Measurements from ENCODE around the gene SPATA18. TPM values are rescaled to one million over a fixed set of nuclear protein-coding genes. Genes with fewer than 3 reads are reported as not detected.

Gene SPATA18
- total and polyA plus RNA-seq, 2 of the 13 experiments (the other 11 are each of a cell fraction or from before 2014, with no cell fraction given), result 5.7 to 13.2 TPM

DNA sequence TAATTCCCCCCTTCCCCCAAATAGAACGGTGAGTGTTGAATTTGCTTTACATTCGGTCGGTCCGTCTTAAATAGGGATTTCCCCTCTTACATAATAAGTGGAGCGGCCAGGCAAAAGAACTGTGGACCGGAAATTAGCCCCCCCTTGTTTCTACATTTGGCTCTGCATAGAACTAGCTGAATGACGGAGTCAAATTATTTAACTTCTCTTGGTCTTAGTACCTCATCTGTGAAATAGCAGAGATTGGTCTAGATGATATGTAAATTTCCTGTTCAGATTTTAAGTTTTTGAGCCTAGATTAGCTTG is 1.3 kb downstream of the SPATA18 start (continued):
- TF ChIP-seq HOXA9 (CRISPR knock-in tag; IDR thresholded peaks at IDR 0.05; ENCODE audit: borderline replicate concordance), result no peak
- TF ChIP-seq HOXA5 (CRISPR knock-in tag; IDR thresholded peaks at IDR 0.05), result 0 out of 2 replicates have a peak, but pooled peaks have one; percentile 30
- no peak for TF ChIP-seq HOXA7 (CRISPR knock-in tag; IDR thresholded peaks at IDR 0.05)
- TF ChIP-seq GATAD2A (CRISPR knock-in tag; IDR thresholded peaks at IDR 0.05), result peak; percentile 58; the same call in 1 of the 2 replicates
- TF ChIP-seq, protein P1, sequence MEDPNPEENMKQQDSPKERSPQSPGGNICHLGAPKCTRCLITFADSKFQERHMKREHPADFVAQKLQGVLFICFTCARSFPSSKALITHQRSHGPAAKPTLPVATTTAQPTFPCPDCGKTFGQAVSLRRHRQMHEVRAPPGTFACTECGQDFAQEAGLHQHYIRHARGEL (CRISPR knock-in tag; IDR thresholded peaks at IDR 0.05), result no peak
- no peak for TF ChIP-seq SMAD1 (CRISPR knock-in tag; IDR thresholded peaks at IDR 0.05; ENCODE audit: borderline replicate concordance, low read depth)
- TF ChIP-seq POGZ (CRISPR knock-in tag; IDR thresholded peaks at IDR 0.05), result 0 out of 2 replicates have a peak, but pooled peaks have one; percentile 36
- TF ChIP-seq NFKBIZ (CRISPR knock-in tag; IDR thresholded peaks at IDR 0.05), result peak; percentile 98; the same call in 1 of the 2 replicates
- TF ChIP-seq BRCA1 (CRISPR knock-in tag; IDR thresholded peaks at IDR 0.05), result 0 out of 2 replicates have a peak, but pooled peaks have one; percentile 19

DNA sequence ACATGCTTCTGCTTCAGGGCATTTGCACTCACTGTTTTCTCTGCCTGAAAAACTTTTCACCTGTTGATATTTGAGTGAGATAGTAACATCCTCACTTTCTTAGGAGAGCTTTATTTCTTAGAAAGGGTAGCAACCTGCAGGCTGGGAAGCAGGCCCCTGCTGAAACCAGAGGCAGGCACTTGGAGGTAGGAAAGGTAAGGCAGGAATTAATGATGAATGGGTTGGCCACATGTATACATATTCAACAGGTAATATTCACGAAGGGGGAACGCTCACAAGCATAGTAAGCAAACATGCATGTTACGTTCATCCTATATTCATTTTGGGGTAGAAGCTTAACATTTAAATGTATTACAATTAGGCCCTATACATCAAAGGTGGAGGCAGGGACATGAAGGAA is 3.1 kb downstream of the SPATA18 start:
- 98% methylated on average over 3 of the region's 3 CpGs for WGBS (ENCODE audit: low lambda C conversion rate)
- intact Hi-C loops (cut with micrococcal nuclease; ENCODE audit: unreplicated experiment) (no loop called here), in situ Hi-C loops (cut with HindIII; ENCODE audit: extremely low pct_ligation_motif_present, low pct_unique_long_range_greater_than_20kb) (no loop called here)
- TF ChIP-seq, protein P2, sequence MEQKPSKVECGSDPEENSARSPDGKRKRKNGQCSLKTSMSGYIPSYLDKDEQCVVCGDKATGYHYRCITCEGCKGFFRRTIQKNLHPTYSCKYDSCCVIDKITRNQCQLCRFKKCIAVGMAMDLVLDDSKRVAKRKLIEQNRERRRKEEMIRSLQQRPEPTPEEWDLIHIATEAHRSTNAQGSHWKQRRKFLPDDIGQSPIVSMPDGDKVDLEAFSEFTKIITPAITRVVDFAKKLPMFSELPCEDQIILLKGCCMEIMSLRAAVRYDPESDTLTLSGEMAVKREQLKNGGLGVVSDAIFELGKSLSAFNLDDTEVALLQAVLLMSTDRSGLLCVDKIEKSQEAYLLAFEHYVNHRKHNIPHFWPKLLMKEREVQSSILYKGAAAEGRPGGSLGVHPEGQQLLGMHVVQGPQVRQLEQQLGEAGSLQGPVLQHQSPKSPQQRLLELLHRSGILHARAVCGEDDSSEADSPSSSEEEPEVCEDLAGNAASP (CRISPR knock-in tag; IDR thresholded peaks at IDR 0.05; ENCODE audit: borderline replicate concordance), result no peak
- TF ChIP-seq, protein P3, sequence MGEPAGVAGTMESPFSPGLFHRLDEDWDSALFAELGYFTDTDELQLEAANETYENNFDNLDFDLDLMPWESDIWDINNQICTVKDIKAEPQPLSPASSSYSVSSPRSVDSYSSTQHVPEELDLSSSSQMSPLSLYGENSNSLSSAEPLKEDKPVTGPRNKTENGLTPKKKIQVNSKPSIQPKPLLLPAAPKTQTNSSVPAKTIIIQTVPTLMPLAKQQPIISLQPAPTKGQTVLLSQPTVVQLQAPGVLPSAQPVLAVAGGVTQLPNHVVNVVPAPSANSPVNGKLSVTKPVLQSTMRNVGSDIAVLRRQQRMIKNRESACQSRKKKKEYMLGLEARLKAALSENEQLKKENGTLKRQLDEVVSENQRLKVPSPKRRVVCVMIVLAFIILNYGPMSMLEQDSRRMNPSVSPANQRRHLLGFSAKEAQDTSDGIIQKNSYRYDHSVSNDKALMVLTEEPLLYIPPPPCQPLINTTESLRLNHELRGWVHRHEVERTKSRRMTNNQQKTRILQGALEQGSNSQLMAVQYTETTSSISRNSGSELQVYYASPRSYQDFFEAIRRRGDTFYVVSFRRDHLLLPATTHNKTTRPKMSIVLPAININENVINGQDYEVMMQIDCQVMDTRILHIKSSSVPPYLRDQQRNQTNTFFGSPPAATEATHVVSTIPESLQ (CRISPR knock-in tag; conservative IDR thresholded peaks at IDR 0.05), result no peak
- TF ChIP-seq ZMYM2 (CRISPR knock-in tag; IDR thresholded peaks at IDR 0.05) (no peak), KDM1A (CRISPR knock-in tag; IDR thresholded peaks at IDR 0.05) (no peak), GLI4 (CRISPR knock-in tag; IDR thresholded peaks at IDR 0.05; ENCODE audit: borderline replicate concordance) (no peak), ZFP82 (CRISPR knock-in tag; IDR thresholded peaks at IDR 0.05; ENCODE audit: borderline replicate concordance) (no peak), ZNF335 (CRISPR knock-in tag; IDR thresholded peaks at IDR 0.05) (no peak), XRCC5 (optimal IDR thresholded peaks at IDR 0.05; ENCODE audit: low read length) (no peak), ZNF264 (CRISPR knock-in tag; IDR thresholded peaks at IDR 0.05) (no peak)
- TF ChIP-seq, protein P4, sequence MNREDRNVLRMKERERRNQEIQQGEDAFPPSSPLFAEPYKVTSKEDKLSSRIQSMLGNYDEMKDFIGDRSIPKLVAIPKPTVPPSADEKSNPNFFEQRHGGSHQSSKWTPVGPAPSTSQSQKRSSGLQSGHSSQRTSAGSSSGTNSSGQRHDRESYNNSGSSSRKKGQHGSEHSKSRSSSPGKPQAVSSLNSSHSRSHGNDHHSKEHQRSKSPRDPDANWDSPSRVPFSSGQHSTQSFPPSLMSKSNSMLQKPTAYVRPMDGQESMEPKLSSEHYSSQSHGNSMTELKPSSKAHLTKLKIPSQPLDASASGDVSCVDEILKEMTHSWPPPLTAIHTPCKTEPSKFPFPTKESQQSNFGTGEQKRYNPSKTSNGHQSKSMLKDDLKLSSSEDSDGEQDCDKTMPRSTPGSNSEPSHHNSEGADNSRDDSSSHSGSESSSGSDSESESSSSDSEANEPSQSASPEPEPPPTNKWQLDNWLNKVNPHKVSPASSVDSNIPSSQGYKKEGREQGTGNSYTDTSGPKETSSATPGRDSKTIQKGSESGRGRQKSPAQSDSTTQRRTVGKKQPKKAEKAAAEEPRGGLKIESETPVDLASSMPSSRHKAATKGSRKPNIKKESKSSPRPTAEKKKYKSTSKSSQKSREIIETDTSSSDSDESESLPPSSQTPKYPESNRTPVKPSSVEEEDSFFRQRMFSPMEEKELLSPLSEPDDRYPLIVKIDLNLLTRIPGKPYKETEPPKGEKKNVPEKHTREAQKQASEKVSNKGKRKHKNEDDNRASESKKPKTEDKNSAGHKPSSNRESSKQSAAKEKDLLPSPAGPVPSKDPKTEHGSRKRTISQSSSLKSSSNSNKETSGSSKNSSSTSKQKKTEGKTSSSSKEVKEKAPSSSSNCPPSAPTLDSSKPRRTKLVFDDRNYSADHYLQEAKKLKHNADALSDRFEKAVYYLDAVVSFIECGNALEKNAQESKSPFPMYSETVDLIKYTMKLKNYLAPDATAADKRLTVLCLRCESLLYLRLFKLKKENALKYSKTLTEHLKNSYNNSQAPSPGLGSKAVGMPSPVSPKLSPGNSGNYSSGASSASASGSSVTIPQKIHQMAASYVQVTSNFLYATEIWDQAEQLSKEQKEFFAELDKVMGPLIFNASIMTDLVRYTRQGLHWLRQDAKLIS (CRISPR knock-in tag; IDR thresholded peaks at IDR 0.05), result no peak

More for the DNA sequence above, 3.1 kb downstream of the SPATA18 start:
- Histone ChIP-seq H3K4me3 (replicated peaks in 1 of 3; ENCODE audit: insufficient read depth in 1 of 3, low read depth in 2 of 3, low read length in 3 of 3) (no peak overlapping the region), H3K79me2 (ENCODE audit: insufficient read depth, low read length) (no peaks in the 10 kb centered on the region), H3K9ac (ENCODE audit: insufficient read depth, low read depth, low read length) (no peak overlapping the region), H3K27ac (ENCODE audit: extremely low read length, insufficient read depth, low read length) (no peak overlapping the region), H3K4me1 (ENCODE audit: insufficient read depth, low read length) (peaks cover 21% of the 10 kb centered on the region), H3K36me3 (replicated peaks in 1 of 2; ENCODE audit: control insufficient read depth in 1 of 2, insufficient read depth in 2 of 2, low read length in 2 of 2) (no peaks in the 10 kb centered on the region), H3K27me3 (ENCODE audit: control insufficient read depth in 1 of 2, insufficient read depth in 2 of 2, low read length in 2 of 2) (no peaks in the 10 kb centered on the region), H3K9me3 (ENCODE audit: low read length) (no peaks in the 10 kb centered on the region), H3K4me2 (ENCODE audit: low read depth, low read length) (no peak overlapping the region), H4K20me1 (ENCODE audit: insufficient read depth, low read length) (no peaks in the 10 kb centered on the region), H2AFZ (ENCODE audit: low read length) (no peak overlapping the region)
- no TSS peak for BruUV-seq (replicated peaks)
- ATAC-seq (no peak), FAIRE-seq (no peak), DNase-seq (ENCODE audit: low spot score) (no peak)
- POLR2A ChIA-PET, result no interaction called here
- CTCF ChIA-PET (ENCODE audit: low intra/inter-chr PET ratio, low total read pairs), result no interaction called here

Data from HepG2 (cell line).